B cell (primary cell): ENCODE data around the gene MTHFSD.

Source experiments
- EZH2 ChIP-seq: IDR thresholded peaks from 2 replicates; pipeline ENCODE4 v1.6.1; 2012; ENCODE audit warnings: borderline replicate concordance, low read depth, mild to moderate bottlenecking, moderate library complexity, low read length; ENCODE audit not compliant: insufficient read depth, poor library complexity, severe bottlenecking
- TF ChIP-seq, protein P1 (sequence below): fragments of 200-600 bp; IDR thresholded peaks from one replicate; pipeline ENCODE4 v1.8.0; 2022; ENCODE audit warnings: antibody characterized with exemption, mild to moderate bottlenecking

DNA sequence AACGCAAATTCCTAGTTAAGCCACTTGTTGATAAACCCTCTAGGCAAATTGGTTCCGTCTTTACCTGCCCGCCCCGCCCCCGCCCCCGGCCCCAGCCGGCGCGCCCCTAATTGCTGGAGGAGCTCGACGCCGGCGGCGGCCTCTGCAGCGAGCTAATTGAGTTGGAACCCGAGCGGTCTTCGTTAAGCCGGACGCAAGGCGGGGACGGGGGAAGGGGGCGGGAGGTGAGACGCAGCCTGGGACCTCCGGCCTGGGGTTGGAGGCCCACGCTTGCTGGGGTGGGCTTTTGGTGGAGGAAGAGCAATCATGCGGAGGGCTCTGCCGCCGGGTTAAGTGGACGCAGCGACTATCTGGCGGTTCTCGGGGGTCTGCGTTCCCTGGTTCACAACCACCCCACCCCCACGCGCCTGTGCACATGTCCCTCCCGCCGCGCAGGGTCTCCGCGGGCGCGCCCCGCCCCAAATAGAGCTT lies 57.4 kb downstream of the MTHFSD start:
- TF ChIP-seq EZH2: no peak
- TF ChIP-seq, protein P1, sequence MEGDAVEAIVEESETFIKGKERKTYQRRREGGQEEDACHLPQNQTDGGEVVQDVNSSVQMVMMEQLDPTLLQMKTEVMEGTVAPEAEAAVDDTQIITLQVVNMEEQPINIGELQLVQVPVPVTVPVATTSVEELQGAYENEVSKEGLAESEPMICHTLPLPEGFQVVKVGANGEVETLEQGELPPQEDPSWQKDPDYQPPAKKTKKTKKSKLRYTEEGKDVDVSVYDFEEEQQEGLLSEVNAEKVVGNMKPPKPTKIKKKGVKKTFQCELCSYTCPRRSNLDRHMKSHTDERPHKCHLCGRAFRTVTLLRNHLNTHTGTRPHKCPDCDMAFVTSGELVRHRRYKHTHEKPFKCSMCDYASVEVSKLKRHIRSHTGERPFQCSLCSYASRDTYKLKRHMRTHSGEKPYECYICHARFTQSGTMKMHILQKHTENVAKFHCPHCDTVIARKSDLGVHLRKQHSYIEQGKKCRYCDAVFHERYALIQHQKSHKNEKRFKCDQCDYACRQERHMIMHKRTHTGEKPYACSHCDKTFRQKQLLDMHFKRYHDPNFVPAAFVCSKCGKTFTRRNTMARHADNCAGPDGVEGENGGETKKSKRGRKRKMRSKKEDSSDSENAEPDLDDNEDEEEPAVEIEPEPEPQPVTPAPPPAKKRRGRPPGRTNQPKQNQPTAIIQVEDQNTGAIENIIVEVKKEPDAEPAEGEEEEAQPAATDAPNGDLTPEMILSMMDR: no peak
